Sigmoid colon (tissue), 4 donors: ENCODE data around the gene AIG1.

Experiments
- CTCF ChIP-seq, 4 experiments: fragments of 450-650 bp in 3 of 4; fragments of 200-600 bp in 1 of 4; IDR thresholded peaks; one replicate each; pipeline ENCODE4 v1.5.1; 2016 to 2019; ENCODE audit warnings: antibody characterized with exemption in 4 of 4, mild to moderate bottlenecking in 3 of 4, moderate library complexity in 2 of 4
- EP300 ChIP-seq, 4 donors: sonication (generic); formaldehyde crosslinking; IDR thresholded peaks; one replicate each; pipeline ENCODE4 v1.6.1; 2017; ENCODE audit warnings: antibody characterized with exemption in 4 of 4
- POLR2A ChIP-seq, 2 donors: fragments of 450-650 bp; IDR thresholded peaks; one replicate each; pipeline ENCODE4 v1.6.1; 2016; ENCODE audit warnings: antibody characterized with exemption in 2 of 2, mild to moderate bottlenecking in 2 of 2, moderate library complexity in 2 of 2
- POLR2AphosphoS5 ChIP-seq, 4 donors: sonication (generic); formaldehyde crosslinking; IDR thresholded peaks; one replicate each; pipeline ENCODE4 v1.6.1; 2017; ENCODE audit warnings: antibody characterized with exemption in 4 of 4

GRCh38 chr6:143146186-143146851 is 85.6 kb downstream of the AIG1 start:
- TF ChIP-seq CTCF (IDR thresholded peaks at IDR 0.05) (no peak), POLR2AphosphoS5 (IDR thresholded peaks at IDR 0.05) (no peak), EP300 (IDR thresholded peaks at IDR 0.05) (no peak), POLR2A (IDR thresholded peaks at IDR 0.05) (no peak)
